H1 (cell line): ENCODE results near the gene MXRA7. TPM values are rescaled to one million over a fixed set of nuclear protein-coding genes. Genes with fewer than 3 reads are reported as not detected.
A peak's percentile ranks its signal among the peaks of the same experiment; 100 is the strongest.

Experiments
- CTCF ChIA-PET: fragments of 300-600 bp; sonication (Branson Sonifier 250); formaldehyde crosslinking; loops from one replicate; lab custom pipeline; 2021; ENCODE audit not compliant: partially characterized antibody; lab: Charles Lee
- POLR2A ChIA-PET: fragments of 300-600 bp; sonication (Branson Sonifier 250); formaldehyde crosslinking; loops from one replicate; lab custom pipeline; 2021; ENCODE audit warnings: inconsistent platforms; ENCODE audit not compliant: partially characterized antibody; lab: Charles Lee
- DNase-seq, 2 experiments: peaks; one replicate each; pipeline versions ENCODE4 v3.0.0 to v3.0.0-alpha.2; 2010 to 2022; ENCODE audit warnings: low spot score in 2 of 2, low read depth in 1 of 2, mixed read lengths in 1 of 2
- FAIRE-seq: peaks from 2 replicates; lab custom pipeline; 2011; peaks lifted over from hg19 to GRCh38; lab: Jason Lieb, UNC
- H2AFZ ChIP-seq: 2 replicates; pipeline ENCODE4 v1.8.1; 2012; ENCODE audit warnings: low read length, inconsistent platforms
- H2AK5ac ChIP-seq: 2 replicates; pipeline ENCODE4 v1.6.1; 2013; ENCODE audit warnings: low read depth, low read length
- H2BK120ac ChIP-seq: replicated peaks from 2 replicates; pipeline ENCODE3; 2013; ENCODE audit warnings: low read depth, low read length, inconsistent platforms
- H2BK12ac ChIP-seq: 2 replicates; pipeline ENCODE4 v1.6.1; 2013; ENCODE audit warnings: low read depth, low read length
- H2BK15ac ChIP-seq: 2 replicates; pipeline ENCODE4 v1.6.1; 2013; ENCODE audit warnings: low read length
- H2BK20ac ChIP-seq: 2 replicates; pipeline ENCODE4 v1.6.1; 2013; ENCODE audit warnings: low read length
- H2BK5ac ChIP-seq: 2 replicates; pipeline ENCODE4 v1.6.1; 2013; ENCODE audit warnings: low read depth, low read length
- H3K14ac ChIP-seq: 2 replicates; pipeline ENCODE4 v1.6.1; 2013; ENCODE audit warnings: inconsistent platforms; ENCODE audit not compliant: insufficient read length
- H3K18ac ChIP-seq: 2 replicates; pipeline ENCODE4 v1.6.1; 2013; ENCODE audit warnings: low read length; ENCODE audit errors: extremely low read depth
- H3K23ac ChIP-seq: 2 replicates; pipeline ENCODE4 v1.6.1; 2013; ENCODE audit warnings: inconsistent platforms; ENCODE audit not compliant: insufficient read length
- H3K23me2 ChIP-seq: 2 replicates; pipeline ENCODE4 v1.6.1; 2013; ENCODE audit warnings: low read depth, low read length
- H3K27ac ChIP-seq: 2 replicates; pipeline ENCODE4 v1.6.1; 2011; ENCODE audit warnings: low read depth, low read length, inconsistent platforms
- H3K27me3 ChIP-seq, 4 experiments: replicated peaks in 1 of 4; 1 replicate in 1 of 4; 2 replicates in 3 of 4; pipeline versions ENCODE4 v1.6.1 to v1.8.1; 2011 to 2013; ENCODE audit warnings: low read length in 3 of 4, mild to moderate bottlenecking in 3 of 4, inconsistent platforms in 2 of 4, mixed read lengths in 2 of 4, moderate library complexity in 1 of 4; ENCODE audit not compliant: control insufficient read depth in 3 of 4, insufficient read depth in 3 of 4; ENCODE audit errors: extremely low read depth in 1 of 4
- H3K36me3 ChIP-seq, 4 experiments: 2 replicates each; pipeline versions ENCODE4 v1.6.1 to v1.8.1; 2011 to 2013; ENCODE audit warnings: mild to moderate bottlenecking in 4 of 4, low read length in 3 of 4, moderate library complexity in 2 of 4, control low read depth in 1 of 4, inconsistent platforms in 1 of 4; ENCODE audit not compliant: insufficient read depth in 4 of 4, control insufficient read depth in 2 of 4
- H3K4ac ChIP-seq: replicated peaks from 2 replicates; pipeline ENCODE3; 2013; ENCODE audit warnings: low read length, low read depth, mixed read lengths, inconsistent platforms; ENCODE audit not compliant: insufficient read length
- H3K4me1 ChIP-seq, 4 experiments: replicated peaks in 1 of 4; 1 replicate in 1 of 4; 2 replicates in 3 of 4; pipeline versions ENCODE4 v1.6.1 to v1.8.1; 2011 to 2013; ENCODE audit warnings: low read length in 3 of 4, inconsistent platforms in 2 of 4, mixed read lengths in 1 of 4; ENCODE audit not compliant: insufficient read depth in 4 of 4, control insufficient read depth in 3 of 4
- H3K4me2 ChIP-seq, 2 experiments: 2 replicates each; pipeline versions ENCODE4 v1.6.1 to v1.8.1; 2011 to 2013; ENCODE audit warnings: low read depth in 2 of 2, low read length in 2 of 2, control low read depth in 1 of 2, inconsistent platforms in 1 of 2, mild to moderate bottlenecking in 1 of 2; ENCODE audit not compliant: insufficient read depth in 1 of 2
- H3K4me3 ChIP-seq, 4 experiments: fragments of 200-600, 300-600 bp in 1 of 4; sonication (generic), shearing (Covaris generic), sonication (Bioruptor Twin) in 1 of 4; 2 replicates each; pipeline versions ENCODE4 v1.5.1 to v1.8.1; 2011 to 2016; ENCODE audit warnings: low read length in 4 of 4, low read depth in 3 of 4, control low read depth in 2 of 4, inconsistent platforms in 2 of 4, mild to moderate bottlenecking in 2 of 4, mixed read lengths in 1 of 4, moderate library complexity in 1 of 4; ENCODE audit not compliant: insufficient read depth in 2 of 4; ENCODE audit errors: extremely low read depth in 1 of 4
- H3K56ac ChIP-seq: replicated peaks from 2 replicates; pipeline ENCODE3; 2013; ENCODE audit warnings: low read depth, mild to moderate bottlenecking, mixed read lengths, low read length, inconsistent platforms; ENCODE audit not compliant: insufficient read length
- H3K79me1 ChIP-seq: 2 replicates; pipeline ENCODE4 v1.6.1; 2013; ENCODE audit warnings: low read depth, low read length, control low read depth
- H3K79me2 ChIP-seq, 2 experiments: 2 replicates each; pipeline versions ENCODE4 v1.6.1 to v1.8.1; 2012 to 2013; ENCODE audit warnings: low read length in 2 of 2, mild to moderate bottlenecking in 2 of 2, inconsistent platforms in 1 of 2; ENCODE audit not compliant: insufficient read depth in 2 of 2, control insufficient read depth in 1 of 2
- H3K9ac ChIP-seq, 4 experiments: replicated peaks in 1 of 4; 1 replicate in 1 of 4; 2 replicates in 3 of 4; pipeline versions ENCODE4 v1.6.1 to v1.8.1; 2011 to 2013; ENCODE audit warnings: low read depth in 3 of 4, low read length in 3 of 4, control low read depth in 2 of 4, mild to moderate bottlenecking in 2 of 4, moderate library complexity in 2 of 4, inconsistent platforms in 1 of 4; ENCODE audit errors: extremely low read depth in 1 of 4
- H3K9me3 ChIP-seq, 2 experiments: 2 replicates each; pipeline versions ENCODE4 v1.6.1 to v1.8.1; 2012 to 2013; ENCODE audit warnings: mild to moderate bottlenecking in 2 of 2, moderate library complexity in 2 of 2, control low read depth in 1 of 2, inconsistent platforms in 1 of 2, low read depth in 1 of 2, low read length in 1 of 2, mixed read lengths in 1 of 2; ENCODE audit not compliant: insufficient read depth in 2 of 2
- H4K20me1 ChIP-seq, 2 experiments: replicated peaks in 1 of 2; 2 replicates each; pipeline versions ENCODE3 to v1.8.1; 2011 to 2013; ENCODE audit warnings: inconsistent platforms in 2 of 2, low read length in 2 of 2, mild to moderate bottlenecking in 1 of 2; ENCODE audit not compliant: insufficient read depth in 2 of 2, control insufficient read depth in 1 of 2
- H4K5ac ChIP-seq: 2 replicates; pipeline ENCODE4 v1.6.1; 2013; ENCODE audit warnings: low read length, low read depth, mixed read lengths, inconsistent platforms; ENCODE audit not compliant: insufficient read length
- H4K8ac ChIP-seq: 2 replicates; pipeline ENCODE4 v1.8.0; 2013; ENCODE audit warnings: mild to moderate bottlenecking, moderate library complexity, low read length, inconsistent platforms; ENCODE audit not compliant: insufficient read depth; ENCODE audit errors: extremely low read depth
- H4K91ac ChIP-seq: replicated peaks from 2 replicates; pipeline ENCODE3; 2013; ENCODE audit warnings: low read length, mixed read lengths, inconsistent platforms; ENCODE audit not compliant: insufficient read length
- TAF7 ChIP-seq: optimal IDR thresholded peaks from 2 replicates; pipeline ENCODE3; 2011; ENCODE audit warnings: low read depth, mild to moderate bottlenecking, inconsistent platforms, low read length, moderate library complexity, borderline replicate concordance
- WGBS, 2 experiments: shearing (Covaris generic) in 1 of 2; methylation state at CpG; one replicate each; pipeline versions ENCODE4 v1.1.6 to v1.1.7; 2013 to 2015; ENCODE audit warnings: low lambda C conversion rate in 2 of 2, mixed read lengths in 2 of 2, inconsistent platforms in 1 of 2, low coverage in 1 of 2, missing lambda C conversion rate in 1 of 2; ENCODE audit not compliant: insufficient replicate concordance in 2 of 2, insufficient coverage in 1 of 2, insufficient read length in 1 of 2; ENCODE audit errors: extremely low coverage in 1 of 2, missing lambda C conversion rate in 1 of 2; 5-methylcytosine and 5-hydroxymethylcytosine counted together
- polyA plus RNA-seq, 7 experiments: library from polyadenylated mRNA; depleted of rRNA in 3 of 7; stranded (reverse) in 5 of 7; unstranded in 2 of 7; fragments of >200 nt in 5 of 7; fragments of 200-250 nt in 2 of 7; gene quantifications; 1 replicate in 5 of 7; 2 replicates in 1 of 7; 4 replicates in 1 of 7; pipeline versions ENCODE4 v1.2.1 to v1.2.3, GENCODE V29; 2011 to 2013; ENCODE audit warnings: missing spikeins in 2 of 7, mixed read lengths in 2 of 7
- total RNA-seq: library from RNA; stranded (reverse); fragmentation: NEBNext Ultra II Directional; extraction: Animal tissue kit (Norgen Biotek cat#: 25700); gene quantifications from 2 replicates; pipeline ENCODE4 v1.2.1, GENCODE V29; 2021
- TF ChIP-seq, protein P1 (sequence below): IDR thresholded peaks from 2 replicates; pipeline ENCODE4 v1.6.1; 2011; ENCODE audit warnings: low read length, improper control_type of control experiment

The MXRA7 gene
- total and polyA plus RNA-seq, 2 of the 8 experiments (the other 6 are each of a cell fraction or from before 2014, with no cell fraction given), result 17.8 to 26.6 TPM

DNA sequence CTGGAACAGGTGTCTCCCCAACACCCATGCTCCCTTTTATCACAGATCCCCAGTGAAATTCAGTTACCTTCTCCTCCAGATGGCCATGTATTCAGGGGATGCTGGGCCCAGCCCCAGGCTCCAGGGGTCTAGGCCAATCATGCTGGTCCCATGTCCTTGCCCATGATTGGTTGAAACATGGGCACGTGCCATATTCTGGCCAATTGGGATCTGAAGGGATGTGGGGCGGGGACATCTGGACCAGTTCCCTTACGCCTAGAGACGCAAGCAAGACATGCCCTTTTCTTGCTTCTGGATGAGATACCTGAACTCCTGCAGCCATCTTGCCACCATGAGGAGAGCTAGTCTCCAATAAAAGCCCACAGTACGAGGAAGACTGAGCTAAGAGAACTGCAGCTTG lies 36.2 kb downstream of the MXRA7 start:
- Histone ChIP-seq H3K14ac (no peak overlapping the region), H4K5ac (no peak overlapping the region), H2BK5ac (no peak overlapping the region), H4K20me1 (peaks cover 0 to 2% of the 10 kb centered on the region in 2 experiments), H2AK5ac (no peak overlapping the region), H3K56ac (no peak overlapping the region), H3K79me1 (no peaks in the 10 kb centered on the region), H3K18ac (no peak overlapping the region), H3K27ac (no peak overlapping the region), H4K8ac (no peak overlapping the region), H4K91ac (no peak overlapping the region), H3K27me3 (no peaks in the 10 kb centered on the region), H3K4me2 (no peak overlapping the region), H3K4me3 (no peak overlapping the region), H2BK15ac (no peak overlapping the region), H3K4me1 (peaks cover 3 to 10% (median 8%) of the 10 kb centered on the region in 4 experiments), H2BK120ac (no peak overlapping the region), H3K4ac (no peak overlapping the region), H2BK20ac (no peak overlapping the region), H3K23me2 (peaks cover 10% of the 10 kb centered on the region), H3K9me3 (no peaks in the 10 kb centered on the region), H3K23ac (no peak overlapping the region), H2AFZ (no peak overlapping the region), H3K79me2 (no peaks in the 10 kb centered on the region), H2BK12ac (no peak overlapping the region), H3K36me3 (no peaks in the 10 kb centered on the region), H3K9ac (no peak overlapping the region)
- CTCF ChIA-PET, result interaction anchor here (1.3 to 2.5 kb wide), 2 partner anchors 9 to 21 kb away, joined by 3 to 9 read pairs; no protein-coding TSS in a partner anchor
- POLR2A ChIA-PET, result no interaction called here
- WGBS, 2 experiments, result 84% methylated on average over 5 of the region's 5 CpGs; no CpG with 5 or more reads in 1 of the 2 experiments
- DNase-seq (no peak), FAIRE-seq (no peak)
- TF ChIP-seq, protein P1, sequence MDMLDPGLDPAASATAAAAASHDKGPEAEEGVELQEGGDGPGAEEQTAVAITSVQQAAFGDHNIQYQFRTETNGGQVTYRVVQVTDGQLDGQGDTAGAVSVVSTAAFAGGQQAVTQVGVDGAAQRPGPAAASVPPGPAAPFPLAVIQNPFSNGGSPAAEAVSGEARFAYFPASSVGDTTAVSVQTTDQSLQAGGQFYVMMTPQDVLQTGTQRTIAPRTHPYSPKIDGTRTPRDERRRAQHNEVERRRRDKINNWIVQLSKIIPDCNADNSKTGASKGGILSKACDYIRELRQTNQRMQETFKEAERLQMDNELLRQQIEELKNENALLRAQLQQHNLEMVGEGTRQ, result peak; percentile 59; the same call in 1 of the 2 replicates
- TF ChIP-seq TAF7, result no peak
